HepG2 (cell line): Measurements from ENCODE around the gene RNU7-1. TPM values are rescaled to one million over a fixed set of nuclear protein-coding genes. Genes with fewer than 3 reads are reported as not detected.

Experiments
- ATAC-seq: fragments of 200-7000 bp; cut with Tn5 transposase; 3 replicates; pipeline ENCODE4 v1.9.1; 2020; ENCODE audit warnings: mild to moderate bottlenecking, moderate library complexity
- BruUV-seq: library from RNA; stranded (reverse); fragments of 400-500 nt; replicated peaks from 2 replicates; lab custom pipeline; 2021; lab: Mats Ljungman, UMichigan
- CTCF ChIA-PET: fragments of 300-600 bp; formaldehyde crosslinking; extraction: SDS; loops from one replicate; lab custom pipeline; 2021; ENCODE audit warnings: low total read pairs, inconsistent platforms, low intra/inter-chr PET ratio; lab: Yijun Ruan, JAX
- POLR2A ChIA-PET: fragments of 350-600 bp; sonication (Branson Sonifier 250); formaldehyde crosslinking; loops from one replicate; lab custom pipeline; 2020; ENCODE audit warnings: antibody characterized with exemption, inconsistent platforms; lab: Yijun Ruan, JAX
- DNase-seq: peaks from one replicate; pipeline ENCODE4 v3.0.0-alpha.2; 2015; ENCODE audit warnings: low spot score
- FAIRE-seq: peaks from 3 replicates; lab custom pipeline; 2011; peaks lifted over from hg19 to GRCh38; lab: Jason Lieb, UNC
- H2AFZ ChIP-seq: one replicate; pipeline ENCODE4 v1.6.1; 2011; ENCODE audit warnings: low read length, inconsistent platforms
- H3K27ac ChIP-seq: fragments of 300-600 bp; 3 replicates; pipeline ENCODE4 v1.8.0; 2011; ENCODE audit warnings: mixed run types, mild to moderate bottlenecking, mixed read lengths, low read length, inconsistent platforms; ENCODE audit not compliant: insufficient read depth; ENCODE audit errors: extremely low read length
- H3K27me3 ChIP-seq, 2 experiments: fragments of 200-600 bp in 1 of 2; 2 replicates in 1 of 2; 3 replicates in 1 of 2; pipeline versions ENCODE4 v1.6.0 to v1.8.0; 2011; ENCODE audit warnings: low read length in 2 of 2, mild to moderate bottlenecking in 2 of 2, moderate library complexity in 2 of 2, inconsistent platforms in 1 of 2; ENCODE audit not compliant: insufficient read depth in 2 of 2, control insufficient read depth in 1 of 2
- H3K36me3 ChIP-seq, 2 experiments: fragments of 200-600 bp in 1 of 2; replicated peaks in 1 of 2; 2 replicates in 1 of 2; 3 replicates in 1 of 2; pipeline versions ENCODE4 v1.5.1 to v1.8.0; 2011; ENCODE audit warnings: low read length in 2 of 2, inconsistent platforms in 1 of 2; ENCODE audit not compliant: insufficient read depth in 2 of 2, control insufficient read depth in 1 of 2
- H3K4me1 ChIP-seq: 2 replicates; pipeline ENCODE4 v1.5.1; 2012; ENCODE audit warnings: low read length, inconsistent platforms; ENCODE audit not compliant: insufficient read depth
- H3K4me2 ChIP-seq: 2 replicates; pipeline ENCODE4 v1.6.0; 2011; ENCODE audit warnings: low read depth, low read length, inconsistent platforms
- H3K4me3 ChIP-seq, 3 experiments: fragments of 200-600 bp in 1 of 3; sonication (generic), shearing (Covaris generic) in 1 of 3; replicated peaks in 1 of 3; 2 replicates each; pipeline ENCODE4 v1.5.1; 2011 to 2016; ENCODE audit warnings: low read length in 3 of 3, inconsistent platforms in 2 of 3, low read depth in 2 of 3, mild to moderate bottlenecking in 2 of 3, control low read depth in 1 of 3, mixed read lengths in 1 of 3; ENCODE audit not compliant: insufficient read depth in 1 of 3
- H3K79me2 ChIP-seq: one replicate; pipeline ENCODE4 v1.6.1; 2011; ENCODE audit warnings: low read length, inconsistent platforms; ENCODE audit not compliant: insufficient read depth
- H3K9ac ChIP-seq: 2 replicates; pipeline ENCODE4 v1.6.0; 2011; ENCODE audit warnings: mild to moderate bottlenecking, low read depth, low read length, inconsistent platforms; ENCODE audit not compliant: insufficient read depth
- H3K9me3 ChIP-seq: 2 replicates; pipeline ENCODE4 v1.5.1; 2012; ENCODE audit warnings: mild to moderate bottlenecking, low read length
- H4K20me1 ChIP-seq: 2 replicates; pipeline ENCODE4 v1.6.0; 2011; ENCODE audit warnings: inconsistent platforms, mild to moderate bottlenecking, low read length, moderate library complexity; ENCODE audit not compliant: insufficient read depth
- AGO2 ChIP-seq: fragments of 200-400 bp; formaldehyde crosslinking; optimal IDR thresholded peaks from 2 replicates; pipeline ENCODE3; 2017; ENCODE audit warnings: mild to moderate bottlenecking, low read depth, low read length, moderate library complexity
- GATA4 ChIP-seq: sonication (generic); IDR thresholded peaks from 2 replicates; pipeline ENCODE4 v1.6.1; 2016; ENCODE audit warnings: antibody characterized with exemption, low read depth, borderline replicate concordance
- GMEB2 ChIP-seq: IDR thresholded peaks from 2 replicates; pipeline ENCODE4 v1.6.1; 2016; ENCODE audit warnings: missing biosample characterization, missing genetic modification reagents, low read depth
- KDM4B ChIP-seq: sonication (generic); formaldehyde crosslinking; IDR thresholded peaks from 2 replicates; pipeline ENCODE4 v1.4.0; 2020; ENCODE audit warnings: missing genetic modification reagents
- LCORL ChIP-seq, 2 experiments: fragments of 450-650 bp in 1 of 2; sonication (generic) in 1 of 2; formaldehyde crosslinking in 1 of 2; IDR thresholded peaks; 2 replicates each; pipeline versions ENCODE4 v1.5.0 to v1.6.1; 2017 to 2020; ENCODE audit warnings: antibody characterized with exemption in 1 of 2, missing genetic modification reagents in 1 of 2
- MIER2 ChIP-seq: IDR thresholded peaks from 2 replicates; pipeline ENCODE4 v1.6.1; 2016; ENCODE audit warnings: missing biosample characterization, missing genetic modification reagents
- NR0B2 ChIP-seq: sonication (generic); formaldehyde crosslinking; IDR thresholded peaks from 2 replicates; pipeline ENCODE4 v1.4.0; 2020; ENCODE audit warnings: mild to moderate bottlenecking, missing genetic modification reagents
- RBFOX2 ChIP-seq: fragments of 200-400 bp; formaldehyde crosslinking; IDR thresholded peaks from 2 replicates; pipeline ENCODE4 v1.6.1; 2017; ENCODE audit warnings: low read depth, mild to moderate bottlenecking, low read length
- SP1 ChIP-seq, 2 experiments: fragments of 450-650 bp in 1 of 2; sonication (generic) in 1 of 2; formaldehyde crosslinking in 1 of 2; IDR thresholded peaks; 2 replicates each; pipeline versions ENCODE4 v1.4.0 to v1.6.1; 2016 to 2020; ENCODE audit warnings: missing genetic modification reagents in 1 of 2
- ZBTB20 ChIP-seq: sonication (generic); formaldehyde crosslinking; IDR thresholded peaks from 2 replicates; pipeline ENCODE4 v1.8.1; 2023; ENCODE audit warnings: missing genetic modification reagents, low read depth, mild to moderate bottlenecking, borderline replicate concordance
- ZNF101 ChIP-seq: sonication (generic); formaldehyde crosslinking; IDR thresholded peaks from 2 replicates; pipeline ENCODE4 v1.4.0; 2020; ENCODE audit warnings: mild to moderate bottlenecking, low read depth, missing genetic modification reagents, borderline replicate concordance
- ZNF660 ChIP-seq: sonication (generic); formaldehyde crosslinking; IDR thresholded peaks from 2 replicates; pipeline ENCODE4 v1.5.1; 2020; ENCODE audit warnings: mild to moderate bottlenecking, low read depth, missing genetic modification reagents, borderline replicate concordance
- ZXDC ChIP-seq: sonication (generic); formaldehyde crosslinking; IDR thresholded peaks from 2 replicates; pipeline ENCODE4 v1.5.0; 2020; ENCODE audit warnings: mild to moderate bottlenecking, missing genetic modification reagents
- WGBS: methylation state at CpG from one replicate; pipeline ENCODE4 v1.1.6; 2017; ENCODE audit warnings: low lambda C conversion rate; 5-methylcytosine and 5-hydroxymethylcytosine counted together
- in situ Hi-C: cut with HindIII; loops from 2 replicates; pipeline ENCODE4 v1.10.0; 2017; ENCODE audit warnings: low pct_unique_long_range_greater_than_20kb; ENCODE audit not compliant: extremely low pct_ligation_motif_present
- intact Hi-C: fragments of 100-400 bp; cut with micrococcal nuclease; formaldehyde crosslinking; loops from one replicate; pipeline ENCODE4 v1.10.0; 2022; ENCODE audit not compliant: unreplicated experiment
- polyA plus RNA-seq, 8 experiments: library from polyadenylated mRNA; depleted of rRNA in 3 of 8; stranded (reverse) in 7 of 8; unstranded in 1 of 8; fragments of >200 nt; fragmentation: Illumina TruSeq in 4 of 8; extraction: Trizol in 4 of 8; gene quantifications; 2 replicates each; pipeline versions ENCODE4 v1.2.1 to v1.2.3, GENCODE V29; 2011 to 2016; ENCODE audit warnings: low read depth in 4 of 8, missing spikeins in 1 of 8, mixed read lengths in 1 of 8; ENCODE audit not compliant: insufficient read depth in 1 of 8
- total RNA-seq, 5 experiments: library from RNA; depleted of rRNA; stranded (reverse); fragments of >200 nt; fragmentation: Illumina TruSeq; extraction: Trizol; gene quantifications; 2 replicates each; pipeline ENCODE4 v1.2.3, GENCODE V29; 2016; ENCODE audit warnings: low read depth in 1 of 5

Gene RNU7-1
- total and polyA plus RNA-seq, 2 of the 13 experiments (the other 11 are each of a cell fraction or from before 2014, with no cell fraction given), result not detected

GRCh38 chr12:6967651-6968100 lies 24.1 kb downstream of the RNU7-1 start:
- ATAC-seq (no peak), FAIRE-seq (no peak), DNase-seq (no peak)
- ChIA-PET CTCF (no interaction called here), POLR2A (interaction anchor here (3.2 kb wide), 1 partner anchor 23 kb away, joined by 42 read pairs; the partner anchor contains the start of genes C12orf57 and RNU7-1)
- in situ Hi-C loops (no loop called here), intact Hi-C loops (no loop called here)
- no peak overlapping the region for H3K4me3 ChIP-seq
- no peaks in the 10 kb centered on the region; a peak in 1 of 5 replicates for H3K27me3 ChIP-seq
- TF ChIP-seq AGO2 (peak; percentile 17), MIER2 (CRISPR knock-in tag) (no peak), ZNF101 (CRISPR knock-in tag) (no peak), LCORL (IDR thresholded peaks at IDR 0.05) (no peak), LCORL (CRISPR knock-in tag; IDR thresholded peaks at IDR 0.05) (no peak)
- peaks cover 52% of the 10 kb centered on the region for H3K4me1 ChIP-seq
- no peaks in the 10 kb centered on the region for H3K9me3 ChIP-seq
- H3K79me2 ChIP-seq, result peaks cover 45% of the 10 kb centered on the region
- no peaks in the 10 kb centered on the region; the same call in 1 of the 2 replicates for H4K20me1 ChIP-seq
- peak overlapping the region; percentile 95 for H3K27ac ChIP-seq
- BruUV-seq, result no TSS peak
- no peak overlapping the region for H3K9ac ChIP-seq
- H2AFZ ChIP-seq, result no peak overlapping the region
- H3K36me3 ChIP-seq, result peaks cover 22 to 38% of the 10 kb centered on the region in 2 experiments
- 85% methylated on average over 6 of the region's 10 CpGs for WGBS
- 0 out of 2 replicates have a peak overlapping the region, but pooled peaks have one; percentile 92 for H3K4me2 ChIP-seq

GRCh38 chr12:6968426-6968825 lies 24.8 kb downstream of the RNU7-1 start:
- DNase-seq (no peak), ATAC-seq (no peak), FAIRE-seq (no peak)
- Histone ChIP-seq H3K36me3 (peaks cover 22 to 38% of the 10 kb centered on the region in 2 experiments), H3K4me3 (no peak overlapping the region; a peak in 1 of 6 replicates), H2AFZ (no peak overlapping the region), H3K79me2 (peaks cover 49% of the 10 kb centered on the region), H3K9me3 (no peaks in the 10 kb centered on the region), H3K4me2 (peak overlapping the region; percentile 92), H3K9ac (peak overlapping the region; percentile 91), H3K4me1 (peaks cover 53% of the 10 kb centered on the region), H3K27me3 (no peaks in the 10 kb centered on the region; a peak in 1 of 5 replicates), H4K20me1 (no peaks in the 10 kb centered on the region; the same call in 1 of the 2 replicates), H3K27ac (peak overlapping the region; percentile 95)
- in situ Hi-C loops, result no loop called here
- BruUV-seq, result no TSS peak
- 93% methylated on average over 9 of the region's 9 CpGs for WGBS
- ChIA-PET CTCF (no interaction called here), POLR2A (interaction anchor here (1.2 to 3.2 kb wide), 4 partner anchors 12 to 50 kb away, joined by 4 to 42 read pairs (median 7); partner anchors contain the start of genes C12orf57, LPCAT3 and RNU7-1)
- intact Hi-C loops, result no loop called here
- TF ChIP-seq ZBTB20 (no peak), KDM4B (CRISPR knock-in tag) (no peak), NR0B2 (CRISPR knock-in tag) (no peak), GMEB2 (CRISPR knock-in tag) (no peak), GATA4 (no peak), RBFOX2 (no peak), ZNF660 (no peak), ZXDC (CRISPR knock-in tag) (no peak), SP1 (IDR thresholded peaks at IDR 0.05) (no peak), SP1 (CRISPR knock-in tag; IDR thresholded peaks at IDR 0.05) (no peak)
